HL-60 (cell line): ENCODE measurements around the gene RNF135.

ENCODE experiments used
- DNase-seq, 2 experiments: peaks; one replicate each; pipeline ENCODE4 v3.0.0-alpha.2; 2010 to 2020; ENCODE audit warnings: low read depth in 1 of 2, low spot score in 1 of 2
- H3K27ac ChIP-seq: fragments of 250-450 bp; sonication (Bioruptor Pico); replicated peaks from 2 replicates; pipeline ENCODE4 v1.5.1; 2020; ENCODE audit warnings: mild to moderate bottlenecking, moderate library complexity
- H3K27me3 ChIP-seq: fragments of 250-450 bp; sonication (Bioruptor Pico); 2 replicates; pipeline ENCODE4 v1.5.1; 2021; ENCODE audit warnings: mild to moderate bottlenecking, moderate library complexity; ENCODE audit not compliant: insufficient read depth, poor library complexity, severe bottlenecking
- H3K4me3 ChIP-seq: replicated peaks from 2 replicates; pipeline ENCODE4 v1.5.1; 2011; ENCODE audit warnings: mild to moderate bottlenecking, control low read depth, low read length; ENCODE audit not compliant: insufficient read depth
- GABPA ChIP-seq: IDR thresholded peaks from 2 replicates; pipeline ENCODE4 v1.6.1; 2012; ENCODE audit warnings: low read depth
- POLR2AphosphoS5 ChIP-seq: IDR thresholded peaks from 2 replicates; pipeline ENCODE4 v1.6.1; 2012; ENCODE audit warnings: low read depth
- SPI1 ChIP-seq: IDR thresholded peaks from 2 replicates; pipeline ENCODE4 v1.6.1; 2012; ENCODE audit warnings: low read depth, mild to moderate bottlenecking, borderline replicate concordance
- TF ChIP-seq, protein P1 (sequence below): IDR thresholded peaks from 2 replicates; pipeline ENCODE4 v1.6.1; 2012; ENCODE audit warnings: low read depth; ENCODE audit not compliant: insufficient replicate concordance
- TF ChIP-seq, protein P2 (sequence below): IDR thresholded peaks from one replicate; pipeline ENCODE4 v1.5.1; 2011; ENCODE audit warnings: low read length, control low read depth, inconsistent platforms; ENCODE audit not compliant: insufficient read depth

The RNF135 gene

DNA sequence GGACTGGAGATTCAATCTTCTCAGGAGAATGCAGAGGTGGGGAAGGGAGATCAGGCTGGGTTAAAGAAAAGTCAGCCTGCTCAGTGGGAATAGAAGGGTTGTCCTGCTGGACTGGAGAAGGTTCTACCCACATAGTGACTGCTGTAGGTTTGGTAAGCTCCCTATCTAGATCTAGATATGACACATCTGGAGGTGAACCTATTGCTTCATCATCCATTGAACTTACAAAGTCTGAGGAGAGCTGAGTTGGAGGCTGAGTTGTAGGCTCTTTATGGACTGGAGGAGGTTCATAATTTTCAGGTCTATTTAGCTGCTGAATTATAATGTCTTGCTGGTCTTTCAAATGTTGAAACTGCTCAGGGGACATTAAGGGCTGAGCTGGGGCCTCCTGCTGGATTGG, 77.9 kb downstream of the RNF135 start:
- DNase-seq = no peak
- no peak overlapping the region for H3K4me3 ChIP-seq
- TF ChIP-seq POLR2AphosphoS5 (no peak), GABPA (no peak), SPI1 (no peak)
- TF ChIP-seq, protein P1, sequence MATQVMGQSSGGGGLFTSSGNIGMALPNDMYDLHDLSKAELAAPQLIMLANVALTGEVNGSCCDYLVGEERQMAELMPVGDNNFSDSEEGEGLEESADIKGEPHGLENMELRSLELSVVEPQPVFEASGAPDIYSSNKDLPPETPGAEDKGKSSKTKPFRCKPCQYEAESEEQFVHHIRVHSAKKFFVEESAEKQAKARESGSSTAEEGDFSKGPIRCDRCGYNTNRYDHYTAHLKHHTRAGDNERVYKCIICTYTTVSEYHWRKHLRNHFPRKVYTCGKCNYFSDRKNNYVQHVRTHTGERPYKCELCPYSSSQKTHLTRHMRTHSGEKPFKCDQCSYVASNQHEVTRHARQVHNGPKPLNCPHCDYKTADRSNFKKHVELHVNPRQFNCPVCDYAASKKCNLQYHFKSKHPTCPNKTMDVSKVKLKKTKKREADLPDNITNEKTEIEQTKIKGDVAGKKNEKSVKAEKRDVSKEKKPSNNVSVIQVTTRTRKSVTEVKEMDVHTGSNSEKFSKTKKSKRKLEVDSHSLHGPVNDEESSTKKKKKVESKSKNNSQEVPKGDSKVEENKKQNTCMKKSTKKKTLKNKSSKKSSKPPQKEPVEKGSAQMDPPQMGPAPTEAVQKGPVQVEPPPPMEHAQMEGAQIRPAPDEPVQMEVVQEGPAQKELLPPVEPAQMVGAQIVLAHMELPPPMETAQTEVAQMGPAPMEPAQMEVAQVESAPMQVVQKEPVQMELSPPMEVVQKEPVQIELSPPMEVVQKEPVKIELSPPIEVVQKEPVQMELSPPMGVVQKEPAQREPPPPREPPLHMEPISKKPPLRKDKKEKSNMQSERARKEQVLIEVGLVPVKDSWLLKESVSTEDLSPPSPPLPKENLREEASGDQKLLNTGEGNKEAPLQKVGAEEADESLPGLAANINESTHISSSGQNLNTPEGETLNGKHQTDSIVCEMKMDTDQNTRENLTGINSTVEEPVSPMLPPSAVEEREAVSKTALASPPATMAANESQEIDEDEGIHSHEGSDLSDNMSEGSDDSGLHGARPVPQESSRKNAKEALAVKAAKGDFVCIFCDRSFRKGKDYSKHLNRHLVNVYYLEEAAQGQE = no peak
- TF ChIP-seq, protein P2, sequence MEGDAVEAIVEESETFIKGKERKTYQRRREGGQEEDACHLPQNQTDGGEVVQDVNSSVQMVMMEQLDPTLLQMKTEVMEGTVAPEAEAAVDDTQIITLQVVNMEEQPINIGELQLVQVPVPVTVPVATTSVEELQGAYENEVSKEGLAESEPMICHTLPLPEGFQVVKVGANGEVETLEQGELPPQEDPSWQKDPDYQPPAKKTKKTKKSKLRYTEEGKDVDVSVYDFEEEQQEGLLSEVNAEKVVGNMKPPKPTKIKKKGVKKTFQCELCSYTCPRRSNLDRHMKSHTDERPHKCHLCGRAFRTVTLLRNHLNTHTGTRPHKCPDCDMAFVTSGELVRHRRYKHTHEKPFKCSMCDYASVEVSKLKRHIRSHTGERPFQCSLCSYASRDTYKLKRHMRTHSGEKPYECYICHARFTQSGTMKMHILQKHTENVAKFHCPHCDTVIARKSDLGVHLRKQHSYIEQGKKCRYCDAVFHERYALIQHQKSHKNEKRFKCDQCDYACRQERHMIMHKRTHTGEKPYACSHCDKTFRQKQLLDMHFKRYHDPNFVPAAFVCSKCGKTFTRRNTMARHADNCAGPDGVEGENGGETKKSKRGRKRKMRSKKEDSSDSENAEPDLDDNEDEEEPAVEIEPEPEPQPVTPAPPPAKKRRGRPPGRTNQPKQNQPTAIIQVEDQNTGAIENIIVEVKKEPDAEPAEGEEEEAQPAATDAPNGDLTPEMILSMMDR = no peak
- no peak overlapping the region for H3K27ac ChIP-seq
- no peaks in the 10 kb centered on the region for H3K27me3 ChIP-seq
